ENCODE results near the gene RNF128.
"Not testable (repeated sequence)": the region's sequence is repeated elsewhere in the genome, so short reads cannot be mapped to it uniquely, and the experiment has no call there.

The RNF128 gene

DNA sequence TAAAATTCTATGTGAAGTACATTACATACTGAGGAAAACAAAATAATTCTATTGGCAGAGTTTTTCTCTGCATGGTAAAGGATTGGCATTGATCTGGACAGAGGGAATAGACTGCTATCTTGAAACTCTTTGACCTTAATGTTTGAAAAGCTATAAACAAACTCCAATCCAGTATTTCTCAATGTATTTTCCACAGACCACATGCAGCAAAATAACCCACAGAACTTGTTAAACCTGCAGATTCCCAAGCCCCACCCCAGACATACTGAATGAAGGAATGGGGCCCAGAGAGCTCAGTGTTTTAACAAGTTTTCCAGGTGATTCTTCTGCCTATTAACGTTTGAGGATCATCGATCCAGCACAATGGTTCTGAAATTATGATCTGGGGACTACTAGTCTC lies 15.7 kb downstream of the RNF128 start:
- TF ChIP-seq, protein P1, sequence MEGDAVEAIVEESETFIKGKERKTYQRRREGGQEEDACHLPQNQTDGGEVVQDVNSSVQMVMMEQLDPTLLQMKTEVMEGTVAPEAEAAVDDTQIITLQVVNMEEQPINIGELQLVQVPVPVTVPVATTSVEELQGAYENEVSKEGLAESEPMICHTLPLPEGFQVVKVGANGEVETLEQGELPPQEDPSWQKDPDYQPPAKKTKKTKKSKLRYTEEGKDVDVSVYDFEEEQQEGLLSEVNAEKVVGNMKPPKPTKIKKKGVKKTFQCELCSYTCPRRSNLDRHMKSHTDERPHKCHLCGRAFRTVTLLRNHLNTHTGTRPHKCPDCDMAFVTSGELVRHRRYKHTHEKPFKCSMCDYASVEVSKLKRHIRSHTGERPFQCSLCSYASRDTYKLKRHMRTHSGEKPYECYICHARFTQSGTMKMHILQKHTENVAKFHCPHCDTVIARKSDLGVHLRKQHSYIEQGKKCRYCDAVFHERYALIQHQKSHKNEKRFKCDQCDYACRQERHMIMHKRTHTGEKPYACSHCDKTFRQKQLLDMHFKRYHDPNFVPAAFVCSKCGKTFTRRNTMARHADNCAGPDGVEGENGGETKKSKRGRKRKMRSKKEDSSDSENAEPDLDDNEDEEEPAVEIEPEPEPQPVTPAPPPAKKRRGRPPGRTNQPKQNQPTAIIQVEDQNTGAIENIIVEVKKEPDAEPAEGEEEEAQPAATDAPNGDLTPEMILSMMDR (IDR thresholded peaks at IDR 0.05; ENCODE audit: insufficient read depth, low read depth, low read length, missing control alignments) = no peak
- no peak for DNase-seq (ENCODE audit: low read depth)
- H3K4me3 ChIP-seq (ENCODE audit: low read depth, low read length) = no peak overlapping the region

DNA sequence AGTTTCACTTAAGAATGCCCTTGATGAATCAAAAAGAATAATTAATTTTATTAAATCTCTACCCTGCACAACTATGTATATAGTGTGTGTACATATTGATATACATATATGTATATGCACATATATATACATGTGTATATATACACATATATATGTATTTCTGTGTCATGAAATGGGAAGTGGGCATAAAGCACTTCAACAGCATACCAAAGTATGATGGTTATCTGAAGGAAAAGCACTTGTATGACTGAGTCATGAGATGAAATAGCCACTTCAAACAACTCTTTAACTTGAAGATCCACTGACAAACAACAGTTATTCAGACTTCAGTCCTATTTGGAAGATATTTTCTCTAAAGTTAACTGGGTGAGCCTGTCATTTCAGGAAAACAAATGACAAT lies 16.3 kb downstream of the RNF128 start:
- H3K4me3 ChIP-seq (ENCODE audit: low read depth, low read length) = no peak overlapping the region
- no peak for DNase-seq (ENCODE audit: low read depth)
- TF ChIP-seq, protein P1 (IDR thresholded peaks at IDR 0.05; ENCODE audit: insufficient read depth, low read depth, low read length, missing control alignments) = no peak

DNA sequence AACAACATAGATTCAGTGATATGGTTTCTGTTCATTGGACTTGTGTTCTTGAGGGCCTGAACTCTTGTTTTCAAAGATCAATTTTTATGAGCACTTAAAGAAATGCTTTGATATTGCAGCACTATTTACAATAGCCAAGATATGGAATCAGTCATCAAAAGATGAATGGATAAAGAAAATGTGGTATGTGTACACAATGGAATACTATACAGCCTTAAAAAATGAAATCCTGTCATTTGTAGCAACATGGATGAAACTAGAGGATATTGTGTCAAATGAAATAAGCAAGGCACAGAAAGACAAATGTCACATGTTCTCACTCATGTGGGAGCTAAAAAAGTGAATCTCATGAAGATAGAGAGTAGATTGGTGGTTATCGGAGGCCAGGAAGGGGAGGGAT lies 21.9 kb downstream of the RNF128 start:
- DNase-seq (ENCODE audit: low read depth) = no peak
- TF ChIP-seq, protein P1 (IDR thresholded peaks at IDR 0.05; ENCODE audit: insufficient read depth, low read depth, low read length, missing control alignments) = no peak
- H3K4me3 ChIP-seq (ENCODE audit: low read depth, low read length) = no peak overlapping the region

DNA sequence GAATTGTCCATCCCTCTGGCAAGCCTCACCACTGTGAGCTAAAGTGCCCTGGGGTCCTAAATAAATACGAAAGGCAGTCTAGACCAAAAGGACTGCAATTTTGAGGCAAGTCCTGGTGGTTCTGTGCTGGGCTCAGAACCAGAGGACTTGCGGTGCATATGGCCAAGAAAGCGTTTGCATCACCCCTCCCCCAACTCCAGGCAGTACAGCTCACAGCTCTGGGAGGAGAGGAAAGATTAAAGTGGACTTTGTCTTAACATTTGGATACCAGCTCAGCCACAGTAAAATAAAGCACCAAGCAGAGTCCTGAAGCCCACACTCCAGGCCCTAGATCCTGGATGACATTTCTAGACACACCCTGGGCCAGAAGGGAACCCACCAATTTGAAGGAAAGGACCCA lies 24.9 kb downstream of the RNF128 start:
- H3K4me3 ChIP-seq (ENCODE audit: low read depth, low read length) = no peak overlapping the region
- DNase-seq (ENCODE audit: low read depth) = no peak

DNA sequence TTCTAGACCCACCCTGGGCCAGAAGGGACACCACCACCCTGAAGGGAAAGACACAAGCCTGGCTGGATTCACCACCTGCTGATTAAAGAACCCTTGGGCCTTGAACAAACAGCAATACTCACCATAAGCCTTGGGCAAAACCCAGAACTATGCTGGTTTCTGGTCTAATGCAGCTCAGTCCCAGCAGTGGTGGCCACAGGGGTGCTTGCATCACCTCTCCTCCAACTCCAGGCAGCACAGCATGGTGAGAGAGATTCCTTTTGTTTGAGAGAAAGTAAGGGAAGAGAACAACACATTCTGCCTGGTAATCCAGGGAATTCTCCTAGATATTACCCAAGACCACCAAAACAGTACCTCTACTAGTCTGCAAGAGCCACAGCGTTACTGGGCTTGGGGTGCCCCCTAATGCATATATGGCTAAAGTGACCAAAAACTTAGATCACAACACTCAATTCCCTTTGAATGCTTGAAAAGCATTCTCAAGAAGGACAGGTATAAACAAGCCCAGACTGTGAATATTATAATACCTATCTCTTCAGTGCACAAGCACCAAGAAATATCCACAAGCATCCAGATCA lies 25.7 kb downstream of the RNF128 start:
- no peak overlapping the region for H3K4me3 ChIP-seq (ENCODE audit: low read depth, low read length)
- TF ChIP-seq, protein P1 (IDR thresholded peaks at IDR 0.05; ENCODE audit: insufficient read depth, low read depth, low read length, missing control alignments) = no peak
- DNase-seq (ENCODE audit: low read depth) = peak; percentile 0

More for the DNA sequence above, 24.9 kb downstream of the RNF128 start:
- TF ChIP-seq, protein P1 (IDR thresholded peaks at IDR 0.05; ENCODE audit: insufficient read depth, low read depth, low read length, missing control alignments) = no peak

DNA sequence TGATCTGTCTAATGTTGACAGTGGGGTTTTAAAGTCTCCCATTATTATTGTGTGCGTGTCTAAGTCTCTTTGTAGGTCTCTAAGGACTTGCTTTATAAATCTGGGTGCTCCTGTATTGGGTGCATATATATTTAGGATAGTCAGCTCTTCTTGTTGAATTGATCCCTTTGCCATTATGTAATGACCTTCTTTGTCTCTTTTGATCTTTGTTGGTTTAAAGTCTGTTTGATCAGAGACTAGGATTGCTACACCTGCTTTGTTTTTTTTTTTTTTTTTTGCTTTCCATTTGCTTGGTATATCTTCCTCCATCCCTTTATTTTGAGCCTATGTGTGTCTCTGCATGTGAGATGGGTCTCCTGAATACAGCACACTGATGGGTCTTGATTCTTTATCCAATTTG lies 42.8 kb downstream of the RNF128 start:
- not testable (repeated sequence) for DNase-seq (ENCODE audit: low read depth); H3K4me3 ChIP-seq (ENCODE audit: low read depth, low read length)

DNA sequence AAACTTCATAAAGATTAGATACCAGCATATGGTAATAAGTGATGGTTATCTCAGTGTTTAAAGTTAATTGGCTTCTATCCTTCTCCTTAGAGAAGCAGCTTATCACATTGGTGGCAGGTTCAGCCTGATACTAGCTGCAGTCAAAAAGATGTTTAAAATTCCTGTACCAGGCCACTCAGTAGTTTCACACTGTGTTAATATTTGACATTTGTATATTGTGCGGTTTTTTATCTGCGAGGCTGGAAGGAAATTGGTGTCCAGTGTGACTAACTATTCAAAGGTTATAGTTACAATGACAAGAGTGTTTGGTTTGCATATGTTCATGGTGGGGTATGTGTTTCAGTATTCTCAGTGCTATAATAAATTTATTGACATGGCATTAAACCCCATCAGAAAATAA lies 48.5 kb downstream of the RNF128 start:
- TF ChIP-seq, protein P1 (IDR thresholded peaks at IDR 0.05; ENCODE audit: insufficient read depth, low read depth, low read length, missing control alignments) = no peak
- H3K4me3 ChIP-seq (ENCODE audit: low read depth, low read length) = no peak overlapping the region
- DNase-seq (ENCODE audit: low read depth) = no peak
